BE2C (cell line): ENCODE measurements around the gene CDYL2.

Source experiments
- DNase-seq: peaks from one replicate; pipeline ENCODE4 v3.0.0-alpha.2; 2020
- H3K27me3 ChIP-seq: fragments of 250-450 bp; sonication (Bioruptor Pico); 2 replicates; pipeline ENCODE4 v1.5.1; 2020; ENCODE audit warnings: mild to moderate bottlenecking
- H3K36me3 ChIP-seq: fragments of 250-450 bp; sonication (Bioruptor Pico); 2 replicates; pipeline ENCODE4 v1.5.1; 2020; ENCODE audit warnings: mild to moderate bottlenecking
- H3K4me1 ChIP-seq: fragments of 250-450 bp; sonication (Bioruptor Pico); 2 replicates; pipeline ENCODE4 v1.5.1; 2020
- H3K4me3 ChIP-seq: 2 replicates; pipeline ENCODE4 v1.5.1; 2011; ENCODE audit warnings: low read depth, low read length
- H3K9me3 ChIP-seq: fragments of 250-450 bp; sonication (Bioruptor Pico); 2 replicates; pipeline ENCODE4 v1.5.1; 2020
- CTCF ChIP-seq: IDR thresholded peaks from 2 replicates; pipeline ENCODE4 v1.5.1; 2012; ENCODE audit warnings: mild to moderate bottlenecking, low read depth, low read length

Gene CDYL2

GRCh38 chr16:80680046-80680445 is 124.4 kb downstream of the CDYL2 start:
- H3K27me3 ChIP-seq = no peaks in the 10 kb centered on the region
- no peaks in the 10 kb centered on the region for H3K4me1 ChIP-seq
- no peak for TF ChIP-seq CTCF
- H3K36me3 ChIP-seq = no peaks in the 10 kb centered on the region
- H3K4me3 ChIP-seq = no peak overlapping the region
- H3K9me3 ChIP-seq = no peaks in the 10 kb centered on the region; the same call in 1 of the 2 replicates
- DNase-seq = no peak

GRCh38 chr16:80674884-80675283 is 129.5 kb downstream of the CDYL2 start:
- Histone ChIP-seq H3K4me3 (no peak overlapping the region), H3K9me3 (no peaks in the 10 kb centered on the region; the same call in 1 of the 2 replicates), H3K36me3 (no peaks in the 10 kb centered on the region), H3K4me1 (no peaks in the 10 kb centered on the region), H3K27me3 (no peaks in the 10 kb centered on the region)
- TF ChIP-seq CTCF = no peak
- no peak for DNase-seq

- no peak for DNase-seq
Observed at GRCh38 chr16:80672379-80672778, 132.0 kb downstream of the CDYL2 start.

GRCh38 chr16:80671281-80671849 is 133.0 kb downstream of the CDYL2 start:
- H3K4me3 ChIP-seq = no peak overlapping the region
- H3K9me3 ChIP-seq = no peaks in the 10 kb centered on the region; the same call in 1 of the 2 replicates
- no peak for DNase-seq
- no peaks in the 10 kb centered on the region for H3K4me1 ChIP-seq
- no peak for TF ChIP-seq CTCF
- H3K27me3 ChIP-seq = no peaks in the 10 kb centered on the region
- H3K36me3 ChIP-seq = no peaks in the 10 kb centered on the region

More at GRCh38 chr16:80672379-80672778, 132.0 kb downstream of the CDYL2 start:
- Histone ChIP-seq H3K27me3 (no peaks in the 10 kb centered on the region), H3K9me3 (no peaks in the 10 kb centered on the region; the same call in 1 of the 2 replicates), H3K36me3 (no peaks in the 10 kb centered on the region), H3K4me3 (no peak overlapping the region), H3K4me1 (no peaks in the 10 kb centered on the region)
- no peak for TF ChIP-seq CTCF

- TF ChIP-seq CTCF = no peak
- Histone ChIP-seq H3K4me3 (no peak overlapping the region), H3K27me3 (no peaks in the 10 kb centered on the region), H3K36me3 (no peaks in the 10 kb centered on the region), H3K4me1 (no peaks in the 10 kb centered on the region), H3K9me3 (no peaks in the 10 kb centered on the region; the same call in 1 of the 2 replicates)
- DNase-seq = no peak
Observed at GRCh38 chr16:80670170-80670865, 134.1 kb downstream of the CDYL2 start.

- DNase-seq = no peak
- no peak overlapping the region for H3K4me3 ChIP-seq
- TF ChIP-seq CTCF = no peak
- H3K9me3 ChIP-seq = no peaks in the 10 kb centered on the region; the same call in 1 of the 2 replicates
- no peaks in the 10 kb centered on the region for H3K27me3 ChIP-seq
- H3K4me1 ChIP-seq = no peaks in the 10 kb centered on the region
- H3K36me3 ChIP-seq = no peaks in the 10 kb centered on the region
Observed at GRCh38 chr16:80669673-80670072, 134.7 kb downstream of the CDYL2 start.
